ENCODE data around the gene C5AR1. TPM values are rescaled to one million over a fixed set of nuclear protein-coding genes. Genes with fewer than 3 reads are reported as not detected.

Gene C5AR1
- total and polyA plus RNA-seq, 9 of the 15 experiments (the other 6 are each of a cell fraction or from before 2014, with no cell fraction given): 0.06 to 1.6 (median 0.28) TPM; not detected in 3

GRCh38 chr19:47348819-47349795, 39.4 kb downstream of the C5AR1 start, which contains the start of gene DHX34 (continued):
- TF ChIP-seq TSHZ1 (CRISPR knock-in tag; IDR thresholded peaks at IDR 0.05) (no peak), MGA (IDR thresholded peaks at IDR 0.05) (peak; percentile 92), GTF2F1 (IDR thresholded peaks at IDR 0.05; ENCODE audit: low read depth, low read length) (no peak), CREBBP (IDR thresholded peaks at IDR 0.05; ENCODE audit: low read depth, low read length) (no peak), ATF6 (CRISPR knock-in tag; IDR thresholded peaks at IDR 0.05) (no peak), FUS (optimal IDR thresholded peaks at IDR 0.05; ENCODE audit: low read depth, low read length) (no peak), CXXC5 (CRISPR knock-in tag; IDR thresholded peaks at IDR 0.05) (peak; percentile 79), ZNF174 (CRISPR knock-in tag; IDR thresholded peaks at IDR 0.05) (no peak), PTBP1 (IDR thresholded peaks at IDR 0.05; ENCODE audit: low read depth, low read length) (no peak)

All from K562 (cell line).